Activated CD8-positive, alpha-beta memory T cell treated with anti-CD3 and anti-CD28 coated beads, Interleukin-2, amount 50 U/mL, for 4 hours (primary cell): ENCODE measurements around the gene RUNX2.

Source experiments
- DNase-seq: peaks from one replicate; pipeline ENCODE4 v3.0.0-alpha.2; 2020

RUNX2 gene

GRCh38 chr6:45436544-45437438, 108.7 kb downstream of the RUNX2 start:
- DNase-seq = peak; percentile 22

- no peak for DNase-seq
These were observed 109.3 kb downstream of the RUNX2 start for GRCh38 chr6:45437439-45437815.

- DNase-seq = no peak
These were observed 110.0 kb downstream of the RUNX2 start for GRCh38 chr6:45438151-45438550.

- DNase-seq = no peak
These were observed 110.8 kb downstream of the RUNX2 start for GRCh38 chr6:45438849-45439406.

- DNase-seq = no peak
These were observed 111.3 kb downstream of the RUNX2 start for GRCh38 chr6:45439459-45439858.

GRCh38 chr6:45439861-45440388, 111.8 kb downstream of the RUNX2 start:
- DNase-seq = no peak

- DNase-seq = no peak
These were observed 113.8 kb downstream of the RUNX2 start for GRCh38 chr6:45441851-45442453.

- DNase-seq = no peak
These were observed 114.6 kb downstream of the RUNX2 start for GRCh38 chr6:45442716-45443115.

- DNase-seq = no peak
These were observed 117.2 kb downstream of the RUNX2 start for GRCh38 chr6:45445364-45445748.

- no peak for DNase-seq
These were observed 117.8 kb downstream of the RUNX2 start for GRCh38 chr6:45445749-45446549.

GRCh38 chr6:45447005-45447404, 118.9 kb downstream of the RUNX2 start:
- DNase-seq = no peak

GRCh38 chr6:45447716-45448115, 119.6 kb downstream of the RUNX2 start:
- DNase-seq = no peak

- DNase-seq = no peak
These were observed 120.6 kb downstream of the RUNX2 start for GRCh38 chr6:45448417-45449389.

GRCh38 chr6:45450132-45450531, 122.0 kb downstream of the RUNX2 start:
- DNase-seq = no peak

GRCh38 chr6:45450831-45451230, 122.7 kb downstream of the RUNX2 start:
- no peak for DNase-seq

GRCh38 chr6:45454008-45454911, 126.1 kb downstream of the RUNX2 start:
- DNase-seq = no peak

- no peak for DNase-seq
These were observed 127.3 kb downstream of the RUNX2 start for GRCh38 chr6:45455408-45455807.

- no peak for DNase-seq
These were observed 129.0 kb downstream of the RUNX2 start for GRCh38 chr6:45457141-45457540.

GRCh38 chr6:45458672-45459071, 130.5 kb downstream of the RUNX2 start:
- DNase-seq = no peak

- no peak for DNase-seq
These were observed 132.0 kb downstream of the RUNX2 start for GRCh38 chr6:45460166-45460565.

- DNase-seq = no peak
These were observed 133.4 kb downstream of the RUNX2 start for GRCh38 chr6:45461486-45461885.
